Inferior parietal cortex (tissue), 1 donor: ENCODE results near the gene SENP7.
"Not testable (repeated sequence)": the region's sequence is repeated elsewhere in the genome, so short reads cannot be mapped to it uniquely, and the experiment has no call there.

Experiments used
- DNase-seq: peaks from one replicate; pipeline ENCODE4 v3.0.0-alpha.2; 2016; ENCODE audit errors: extremely low spot score

The SENP7 gene

GRCh38 chr3:101527906-101528305 is 14.9 kb upstream of the SENP7 start:
- DNase-seq: no peak

GRCh38 chr3:101527441-101527840 is 14.4 kb upstream of the SENP7 start:
- no peak for DNase-seq

DNA sequence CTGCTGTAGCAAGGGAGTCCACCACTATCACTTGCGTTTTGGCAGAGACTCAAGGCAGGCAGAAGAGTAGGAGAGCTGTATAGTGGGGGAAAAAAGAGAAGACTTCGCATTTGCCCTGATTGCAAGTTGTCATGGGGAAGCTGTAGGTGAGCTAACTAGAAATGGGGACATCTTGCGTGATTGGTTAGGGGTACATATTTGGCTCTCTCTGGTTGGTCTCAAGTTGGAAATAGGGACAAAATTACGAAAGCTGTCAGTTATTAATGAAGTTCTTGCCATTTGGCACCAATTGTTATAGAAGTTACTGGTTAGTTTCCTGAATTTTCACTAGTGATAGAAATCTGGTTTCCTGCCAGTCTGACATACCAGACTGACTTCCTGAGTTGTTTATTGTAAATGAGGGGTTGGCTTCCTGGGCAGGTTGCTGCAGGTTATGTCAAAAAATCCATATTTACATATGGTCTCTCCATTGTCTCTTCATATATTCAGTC is 8.2 kb upstream of the SENP7 start:
- DNase-seq: no peak

DNA sequence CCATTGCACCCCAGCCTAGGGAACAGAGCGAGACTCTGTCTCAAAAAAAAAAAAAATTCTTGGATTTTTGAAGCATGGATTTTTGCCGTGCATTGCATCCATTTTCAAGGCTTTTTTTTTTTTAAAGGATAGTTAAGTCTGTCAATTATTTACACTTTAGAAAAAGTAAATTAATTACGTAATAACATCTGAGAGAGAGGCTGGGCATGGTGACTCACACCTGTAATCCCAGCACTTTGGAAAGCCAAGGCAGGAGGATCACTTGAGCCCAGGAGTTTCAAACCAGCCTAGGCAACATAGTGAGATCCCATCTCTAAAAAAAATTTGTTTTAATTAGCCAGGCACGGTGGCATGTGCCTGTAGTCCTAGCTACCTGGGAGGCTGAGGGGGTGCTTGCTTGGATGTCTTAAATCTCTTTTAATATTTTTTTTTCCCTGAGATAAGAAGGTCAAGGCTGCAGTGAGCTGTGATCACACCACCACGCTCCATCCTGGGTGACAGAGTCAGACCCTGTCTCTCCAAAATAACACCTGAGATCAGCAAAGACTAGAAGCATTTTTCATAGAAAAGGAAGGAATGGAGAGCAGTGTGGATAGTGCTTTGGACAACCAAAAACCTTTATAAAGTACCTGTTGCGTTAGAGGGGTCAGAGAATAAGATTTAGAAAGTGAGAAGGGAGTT is 6.8 kb upstream of the SENP7 start:
- no peak for DNase-seq

- no peak for DNase-seq
Observed at GRCh38 chr3:101518421-101518871, 5.4 kb upstream of the SENP7 start.

DNA sequence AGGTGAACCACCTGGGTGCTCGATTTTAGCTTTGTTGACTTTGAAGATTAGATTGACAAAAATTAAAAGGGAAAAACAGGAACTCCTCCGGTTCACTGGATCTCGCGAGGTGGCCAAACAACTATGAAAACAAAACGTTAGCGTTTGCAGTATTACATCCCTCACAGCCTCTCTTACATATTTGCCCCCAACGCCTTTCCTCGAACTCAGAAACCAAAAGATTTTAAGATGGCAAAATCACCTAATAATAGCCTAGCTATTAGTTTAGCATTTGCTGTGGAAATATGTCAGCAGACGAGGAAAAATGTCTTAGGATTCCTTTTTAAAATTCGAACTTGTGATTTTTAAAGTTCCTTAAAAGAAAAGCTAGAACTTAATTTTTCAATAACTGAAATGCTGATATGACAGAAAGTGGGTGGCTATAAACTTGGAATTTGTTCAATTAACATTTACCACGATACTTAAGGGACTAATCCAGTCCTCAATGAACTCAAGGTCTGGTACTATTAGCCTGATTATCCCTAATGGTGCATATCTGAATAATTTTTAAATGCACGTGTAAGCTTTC is 491 bp upstream of the SENP7 start:
- no peak for DNase-seq

DNA sequence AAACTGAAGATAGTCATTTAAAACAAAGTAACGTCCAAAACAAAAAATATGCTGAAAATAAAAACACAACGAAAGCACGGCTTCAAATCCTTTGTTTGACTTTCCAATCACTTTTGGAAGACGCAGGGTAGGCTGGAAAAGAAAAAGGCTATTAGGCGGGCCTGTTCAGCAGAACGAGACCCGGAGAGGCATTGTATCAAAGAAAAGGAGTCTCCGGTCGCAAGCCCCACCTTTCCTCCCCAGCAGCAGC is 691 bp downstream of the SENP7 start:
- peak; percentile 24 for DNase-seq

GRCh38 chr3:101509811-101510210 is 3.2 kb downstream of the SENP7 start:
- no peak for DNase-seq

GRCh38 chr3:101509281-101509680 is 3.7 kb downstream of the SENP7 start:
- no peak for DNase-seq

DNA sequence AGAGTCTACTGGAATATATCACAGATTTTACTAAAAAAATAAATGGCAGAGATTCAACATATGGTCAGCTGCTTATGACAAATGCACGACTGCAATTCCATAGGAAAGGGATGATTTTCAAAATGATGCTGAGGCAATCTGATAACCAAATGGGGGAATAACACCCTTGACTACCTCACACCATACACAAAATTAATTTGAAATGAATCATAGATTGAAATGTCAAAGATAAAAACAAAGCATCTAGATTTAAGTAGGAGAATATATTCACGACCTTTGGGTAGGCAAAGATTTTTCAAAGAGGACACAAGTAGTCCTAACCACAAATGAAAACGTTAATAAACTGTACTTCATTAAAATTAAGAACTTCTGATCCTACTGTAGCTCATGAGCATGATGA is 11.2 kb downstream of the SENP7 start:
- DNase-seq: no peak

- DNase-seq: no peak
Observed at GRCh38 chr3:101500208-101500607, 12.8 kb downstream of the SENP7 start.

- DNase-seq: no peak
Observed at GRCh38 chr3:101497803-101498202, 15.2 kb downstream of the SENP7 start.

DNA sequence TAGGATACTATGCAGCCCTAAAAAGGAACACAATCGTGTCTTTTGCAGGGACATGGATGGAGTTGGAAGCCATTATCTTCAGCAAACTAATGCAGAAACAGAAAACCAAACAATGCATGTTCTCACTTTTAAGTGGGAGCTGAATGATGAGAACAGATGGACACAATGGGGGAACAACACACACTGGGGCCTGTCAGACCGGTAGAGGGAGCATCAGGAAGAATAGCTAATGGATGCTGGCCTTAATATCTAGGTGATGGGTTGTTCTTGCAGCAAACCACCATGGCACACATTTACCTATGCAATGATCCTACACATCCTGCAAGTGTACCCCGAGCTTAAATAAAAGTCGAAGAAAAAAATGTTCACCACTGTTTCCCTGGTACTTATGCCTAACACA is 17.5 kb downstream of the SENP7 start:
- no peak for DNase-seq

- DNase-seq: no peak
Observed at GRCh38 chr3:101484805-101485620, 28.0 kb downstream of the SENP7 start.

DNA sequence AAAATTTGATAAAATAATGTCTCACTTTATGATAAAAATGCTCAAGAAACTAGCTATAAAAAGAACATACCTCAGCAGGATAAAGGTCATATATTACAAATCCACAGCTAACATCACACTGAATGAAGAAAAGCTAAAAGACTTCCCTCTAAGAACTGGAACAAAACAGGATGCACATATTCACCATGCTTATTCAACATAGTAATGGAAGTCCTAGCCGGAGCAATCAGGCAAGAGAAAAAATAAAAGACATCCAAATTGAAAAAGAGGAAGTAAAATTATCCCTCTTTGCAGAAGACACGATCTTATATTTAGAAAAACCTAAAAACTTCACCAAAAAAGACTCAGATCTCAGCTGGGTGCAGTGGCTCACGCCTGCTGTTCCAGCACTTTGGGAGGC is 34.0 kb downstream of the SENP7 start:
- DNase-seq: no peak

- not testable (repeated sequence) for DNase-seq
Observed at GRCh38 chr3:101474841-101475552, 38.0 kb downstream of the SENP7 start.

DNA sequence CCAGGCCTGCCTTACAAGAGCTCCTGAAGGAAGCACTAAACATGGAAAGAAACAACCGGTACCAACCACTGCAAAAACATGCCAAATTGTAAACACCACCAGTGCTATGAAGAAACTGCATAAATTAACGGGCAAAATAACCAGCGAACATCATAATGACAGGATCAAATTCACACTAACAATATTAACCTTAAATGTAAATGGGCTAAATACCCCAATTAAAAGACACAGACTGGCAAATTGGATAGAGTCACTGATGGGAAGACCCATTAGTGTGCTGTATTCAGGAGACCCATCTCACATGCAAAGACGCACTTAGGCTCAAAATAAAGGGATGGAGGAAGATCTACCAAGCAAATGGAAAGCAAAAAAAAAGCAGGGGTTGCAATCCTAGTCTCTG is 44.3 kb downstream of the SENP7 start:
- not testable (repeated sequence) for DNase-seq

- not testable (repeated sequence) for DNase-seq
Observed at GRCh38 chr3:101467310-101467663, 45.7 kb downstream of the SENP7 start.

DNA sequence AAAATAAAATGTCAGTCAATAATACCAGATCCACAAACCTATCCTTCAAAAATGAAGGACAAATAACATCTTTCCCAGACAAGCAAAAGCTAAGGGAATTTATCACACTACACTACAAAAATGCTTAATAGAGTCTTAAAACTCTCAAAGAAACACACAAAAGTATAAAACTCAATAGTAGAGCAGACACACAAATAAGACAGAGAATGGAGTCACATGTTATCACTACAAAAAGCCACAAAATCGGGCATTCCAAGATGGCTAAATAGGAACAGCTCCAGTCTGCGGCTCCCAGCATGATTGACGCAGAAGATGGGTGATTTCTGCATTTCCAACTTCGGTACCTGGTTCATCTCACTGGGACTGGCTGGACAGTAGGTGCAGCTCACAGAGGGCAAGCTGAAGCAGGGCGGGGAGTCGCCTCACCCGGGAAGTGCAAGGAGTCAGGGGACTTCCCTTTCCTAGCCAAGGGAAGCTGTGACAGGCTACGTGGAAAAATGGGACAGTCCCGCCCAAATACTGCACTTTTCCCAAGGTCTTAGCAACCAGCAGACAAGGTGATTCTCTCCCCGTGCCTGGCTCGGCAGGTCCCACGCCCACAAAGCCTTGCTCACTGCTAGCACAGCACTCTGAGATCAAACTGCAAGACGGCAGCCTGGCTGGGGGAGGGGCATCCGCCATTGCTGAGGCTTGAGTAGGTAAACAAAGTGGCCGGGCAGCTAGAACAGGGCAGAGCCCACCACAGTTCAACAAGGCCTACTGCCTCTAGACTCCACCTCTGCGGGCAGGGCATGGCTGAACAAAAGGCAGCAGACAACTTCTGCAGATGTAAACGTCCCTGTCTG is 46.3 kb downstream of the SENP7 start:
- no peak for DNase-seq

GRCh38 chr3:101464235-101464634 is 48.8 kb downstream of the SENP7 start:
- no peak for DNase-seq

GRCh38 chr3:101461451-101461850 is 51.6 kb downstream of the SENP7 start:
- DNase-seq: no peak

GRCh38 chr3:101458387-101458786 is 54.6 kb downstream of the SENP7 start:
- DNase-seq: no peak
